Astrocyte (in vitro differentiated cells and primary cell): ENCODE data around the gene EXOC6. TPM values are rescaled to one million over a fixed set of nuclear protein-coding genes. Genes with fewer than 3 reads are reported as not detected.

Experiments used
- DNase-seq: peaks from one replicate; pipeline ENCODE4 v3.0.0-alpha.2; 2010; ENCODE audit warnings: low read depth
- FAIRE-seq: peaks from 2 replicates; lab custom pipeline; 2011; peaks lifted over from hg19 to GRCh38; lab: Jason Lieb, UNC
- H2AFZ ChIP-seq: 2 replicates; pipeline ENCODE4 v1.6.0; 2012; ENCODE audit warnings: low read depth, low read length, inconsistent platforms
- H3K27ac ChIP-seq: 2 replicates; pipeline ENCODE4 v1.5.1; 2011; ENCODE audit warnings: low read depth, low read length, inconsistent platforms
- H3K27me3 ChIP-seq: 2 replicates; pipeline ENCODE4 v1.6.0; 2011; ENCODE audit warnings: low read length, inconsistent platforms; ENCODE audit not compliant: insufficient read depth
- H3K36me3 ChIP-seq: 2 replicates; pipeline ENCODE4 v1.5.1; 2011; ENCODE audit warnings: low read length, inconsistent platforms; ENCODE audit not compliant: insufficient read depth
- H3K4me1 ChIP-seq: 2 replicates; pipeline ENCODE4 v1.5.1; 2011; ENCODE audit warnings: low read length, inconsistent platforms; ENCODE audit not compliant: insufficient read depth
- H3K4me2 ChIP-seq: 2 replicates; pipeline ENCODE4 v1.6.0; 2012; ENCODE audit warnings: low read length, inconsistent platforms
- H3K4me3 ChIP-seq: 2 replicates; pipeline ENCODE4 v1.5.1; 2011; ENCODE audit warnings: low read depth, mild to moderate bottlenecking, low read length, inconsistent platforms; ENCODE audit not compliant: insufficient read depth
- H3K79me2 ChIP-seq: 2 replicates; pipeline ENCODE4 v1.6.0; 2012; ENCODE audit warnings: mild to moderate bottlenecking, low read length, inconsistent platforms; ENCODE audit not compliant: insufficient read depth
- H3K9ac ChIP-seq: 2 replicates; pipeline ENCODE4 v1.6.0; 2012; ENCODE audit warnings: mild to moderate bottlenecking, low read length, inconsistent platforms
- H3K9me3 ChIP-seq: 2 replicates; pipeline ENCODE4 v1.5.1; 2012; ENCODE audit warnings: low read depth, mild to moderate bottlenecking, low read length, inconsistent platforms; ENCODE audit not compliant: insufficient read depth
- H4K20me1 ChIP-seq: 2 replicates; pipeline ENCODE4 v1.6.0; 2012; ENCODE audit warnings: low read length, inconsistent platforms; ENCODE audit not compliant: insufficient read depth
- H3K27ac Mint-ChIP-seq: one replicate; pipeline ENCODE4 v1.8.0; 2021; ENCODE audit warnings: mild to moderate bottlenecking, mixed read lengths; ENCODE audit not compliant: unreplicated experiment
- H3K27me3 Mint-ChIP-seq: one replicate; pipeline ENCODE4 v1.8.0; 2021; ENCODE audit warnings: low read depth, mixed read lengths; ENCODE audit not compliant: unreplicated experiment
- H3K36me3 Mint-ChIP-seq: one replicate; pipeline ENCODE4 v1.8.0; 2021; ENCODE audit warnings: low read depth, mixed read lengths; ENCODE audit not compliant: unreplicated experiment
- H3K4me1 Mint-ChIP-seq: one replicate; pipeline ENCODE4 v1.8.0; 2021; ENCODE audit warnings: low read depth, mixed read lengths; ENCODE audit not compliant: unreplicated experiment
- H3K4me3 Mint-ChIP-seq: one replicate; pipeline ENCODE4 v1.8.0; 2021; ENCODE audit warnings: mild to moderate bottlenecking, moderate library complexity, mixed read lengths; ENCODE audit not compliant: unreplicated experiment
- H3K9me3 Mint-ChIP-seq: one replicate; pipeline ENCODE4 v1.8.0; 2021; ENCODE audit warnings: mild to moderate bottlenecking, mixed read lengths; ENCODE audit not compliant: unreplicated experiment
- CTCF ChIP-seq: IDR thresholded peaks from 2 replicates; pipeline ENCODE4 v1.5.1; 2011; ENCODE audit warnings: low read depth, mild to moderate bottlenecking, inconsistent platforms, low read length, moderate library complexity; ENCODE audit not compliant: insufficient read depth
- EZH2 ChIP-seq: IDR thresholded peaks from 2 replicates; pipeline ENCODE4 v1.6.1; 2012; ENCODE audit warnings: mild to moderate bottlenecking, low read length, inconsistent platforms; ENCODE audit not compliant: insufficient read depth
- total RNA-seq: library from RNA; stranded (reverse); gene quantifications from 2 replicates; pipeline ENCODE4 v1.2.1, GENCODE V29; 2021

Gene EXOC6
- total RNA-seq, 1 donor from 2014 or later = 4.9 TPM

- H3K4me1 ChIP-seq = peaks cover 20% of the 10 kb centered on the region
- Mint-ChIP-seq H3K9me3 (peaks cover 5% of the 10 kb centered on the region), H3K27me3 (peaks cover 79% of the 10 kb centered on the region), H3K27ac (peak overlapping the region; percentile 47), H3K36me3 (peaks cover 3% of the 10 kb centered on the region), H3K4me3 (no peak overlapping the region), H3K4me1 (peaks cover 12% of the 10 kb centered on the region)
- peak overlapping the region; percentile 60 for H3K4me2 ChIP-seq
- peaks cover 81% of the 10 kb centered on the region for H3K27me3 ChIP-seq
- H2AFZ ChIP-seq = peak overlapping the region; percentile 26
- H4K20me1 ChIP-seq = no peaks in the 10 kb centered on the region
- no peak overlapping the region for H3K27ac ChIP-seq
- H3K9ac ChIP-seq = no peak overlapping the region
- no peaks in the 10 kb centered on the region for H3K9me3 ChIP-seq
- H3K36me3 ChIP-seq = no peaks in the 10 kb centered on the region
- no peaks in the 10 kb centered on the region for H3K79me2 ChIP-seq
- TF ChIP-seq EZH2 (peak; percentile 97), CTCF (no peak)
- no peak for DNase-seq
- no peak for FAIRE-seq
- H3K4me3 ChIP-seq = no peak overlapping the region
These were observed 226.5 kb downstream of the EXOC6 start for GRCh38 chr10:93074597-93075368.

- Histone ChIP-seq H3K4me3 (no peak overlapping the region), H3K36me3 (no peaks in the 10 kb centered on the region), H4K20me1 (no peaks in the 10 kb centered on the region), H3K27me3 (peaks cover 75% of the 10 kb centered on the region), H3K4me1 (peaks cover 26% of the 10 kb centered on the region), H3K79me2 (no peaks in the 10 kb centered on the region), H3K9ac (no peak overlapping the region), H3K27ac (no peak overlapping the region), H2AFZ (no peak overlapping the region), H3K4me2 (peak overlapping the region; percentile 60), H3K9me3 (no peaks in the 10 kb centered on the region)
- H3K27ac Mint-ChIP-seq = no peak overlapping the region
- FAIRE-seq (no peak), DNase-seq (no peak)
- peaks cover 73% of the 10 kb centered on the region for H3K27me3 Mint-ChIP-seq
- peak overlapping the region; percentile 5 for H3K4me3 Mint-ChIP-seq
- H3K36me3 Mint-ChIP-seq = peaks cover 3% of the 10 kb centered on the region
- TF ChIP-seq EZH2 = no peak
- no peak for TF ChIP-seq CTCF
- peaks cover 15% of the 10 kb centered on the region for H3K4me1 Mint-ChIP-seq
- H3K9me3 Mint-ChIP-seq = peaks cover 5% of the 10 kb centered on the region
These were observed 227.3 kb downstream of the EXOC6 start for GRCh38 chr10:93075369-93076221.
